Right lobe of liver (tissue), 4 donors: ENCODE results near the gene CHMP1B.
"Not testable (repeated sequence)": the region's sequence is repeated elsewhere in the genome, so short reads cannot be mapped to it uniquely, and the experiment has no call there.

Experiments
- CTCF ChIP-seq, 4 donors: fragments of 200-600 bp in 3 of 4; fragments of 450-650 bp in 1 of 4; IDR thresholded peaks; one replicate each; pipeline versions ENCODE4 v1.5.1 to v1.8.0; 2016 to 2022; ENCODE audit warnings: antibody characterized with exemption in 4 of 4, mild to moderate bottlenecking in 2 of 4
- POLR2A ChIP-seq: fragments of 450-650 bp; IDR thresholded peaks from one replicate; pipeline ENCODE4 v1.6.1; 2017; ENCODE audit warnings: antibody characterized with exemption, mild to moderate bottlenecking
- donor health status: DM: no; HTN: no; CAD: no.
- donor health status: DM: no; HTN: no; CAD: no.
- donor health status: DM: no; HTN: yes; CAD: no.

- TF ChIP-seq CTCF (IDR thresholded peaks at IDR 0.05); POLR2A: not testable (repeated sequence)
These were observed 41.2 kb downstream of the CHMP1B start for GRCh38 chr18:11892438-11892837.
